ENCODE data around the gene NEURL1.
"Not testable (repeated sequence)": the region's sequence is repeated elsewhere in the genome, so short reads cannot be mapped to it uniquely, and the experiment has no call there.

NEURL1 gene

DNA sequence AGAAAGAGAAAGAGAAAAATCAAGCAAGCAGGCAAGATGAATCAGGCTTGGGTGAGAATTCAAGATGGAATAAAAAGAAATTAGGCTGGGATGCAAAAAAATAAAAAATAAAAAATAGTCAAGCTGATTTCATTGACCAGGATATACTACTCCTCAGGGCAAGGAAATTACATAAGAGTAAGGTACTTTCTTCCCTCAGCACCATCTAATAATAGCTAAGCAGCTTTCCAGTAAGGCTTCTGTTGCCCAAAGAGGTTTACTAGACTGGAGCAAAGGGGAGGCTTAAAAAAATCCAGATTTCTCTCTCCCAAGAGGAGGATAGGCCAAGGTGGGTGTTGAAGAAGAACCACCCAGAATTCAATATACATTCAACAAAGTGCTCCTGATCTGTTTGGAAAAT, 93.6 kb downstream of the NEURL1 start:
- no peak for DNase-seq

DNA sequence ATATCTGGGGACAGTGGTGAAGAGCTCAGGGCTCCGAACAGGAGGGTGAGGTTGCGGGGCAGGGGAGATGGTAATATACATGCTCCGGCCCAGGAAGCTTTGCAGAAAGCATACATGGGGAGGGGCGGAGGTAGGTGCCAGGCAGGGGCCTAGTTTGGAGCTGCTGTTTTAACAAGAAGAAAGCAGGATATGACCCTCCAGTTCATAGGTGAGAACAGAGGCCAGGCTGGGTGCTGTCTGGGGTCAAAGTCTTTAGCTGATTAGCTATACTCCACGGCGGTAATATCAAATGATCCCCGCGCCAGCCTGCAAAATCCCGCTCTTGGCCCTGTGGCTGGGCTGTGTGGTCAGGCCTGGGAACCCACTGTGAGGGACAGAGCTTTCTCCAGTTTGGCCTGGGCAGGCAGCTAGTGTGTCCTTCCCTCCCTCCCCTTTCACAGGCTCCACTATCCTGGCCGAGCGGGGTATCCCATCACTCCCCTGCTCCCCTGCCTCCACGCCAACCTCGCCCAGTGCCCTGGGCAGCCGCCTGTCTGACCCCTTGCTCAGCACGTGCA, 95.6 kb downstream of the NEURL1 start:
- no peak for DNase-seq

DNA sequence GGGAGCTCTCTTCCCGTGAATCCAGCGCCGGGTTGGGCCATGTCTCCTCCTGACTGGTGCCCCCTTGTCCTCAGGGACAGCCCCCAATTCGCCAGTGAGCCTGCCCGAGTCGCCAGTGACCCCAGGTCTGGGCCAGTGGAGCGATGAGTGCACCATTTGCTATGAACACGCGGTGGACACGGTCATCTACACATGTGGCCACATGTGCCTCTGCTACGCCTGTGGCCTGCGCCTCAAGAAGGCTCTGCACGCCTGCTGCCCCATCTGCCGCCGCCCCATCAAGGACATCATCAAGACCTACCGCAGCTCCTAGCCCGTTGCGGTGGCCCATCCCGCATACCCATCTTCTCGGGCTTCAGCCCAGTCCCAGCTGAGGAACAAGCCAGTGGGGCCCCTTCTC, 96.6 kb downstream of the NEURL1 start:
- DNase-seq = no peak

DNA sequence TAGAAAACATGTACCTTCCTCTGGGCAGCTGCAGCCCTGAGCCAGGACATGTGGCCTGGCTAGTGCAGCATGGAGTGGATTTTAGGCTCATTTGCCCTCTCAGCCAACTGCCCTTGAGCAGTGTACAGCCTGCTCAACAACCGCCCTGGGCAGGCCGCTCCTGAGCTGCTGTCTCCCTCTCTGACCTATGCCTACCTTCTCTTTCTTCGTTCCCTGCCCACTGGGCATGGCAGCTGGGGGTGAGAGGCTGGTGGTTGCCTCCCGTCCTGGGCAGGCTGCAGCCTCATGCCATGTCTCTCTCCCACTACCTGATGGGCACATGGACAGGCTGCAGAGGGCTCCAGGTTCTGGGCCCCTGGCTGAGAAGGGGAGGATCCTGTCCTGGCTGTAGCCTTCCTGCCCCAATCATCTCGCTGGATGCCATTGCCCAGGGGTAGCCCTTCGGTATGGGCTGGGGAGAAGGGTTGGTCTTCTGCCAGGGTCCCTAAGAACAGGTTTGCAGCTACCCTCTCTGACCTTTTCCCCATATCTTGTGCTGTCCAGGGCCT, 97.3 kb downstream of the NEURL1 start:
- DNase-seq = no peak

DNA sequence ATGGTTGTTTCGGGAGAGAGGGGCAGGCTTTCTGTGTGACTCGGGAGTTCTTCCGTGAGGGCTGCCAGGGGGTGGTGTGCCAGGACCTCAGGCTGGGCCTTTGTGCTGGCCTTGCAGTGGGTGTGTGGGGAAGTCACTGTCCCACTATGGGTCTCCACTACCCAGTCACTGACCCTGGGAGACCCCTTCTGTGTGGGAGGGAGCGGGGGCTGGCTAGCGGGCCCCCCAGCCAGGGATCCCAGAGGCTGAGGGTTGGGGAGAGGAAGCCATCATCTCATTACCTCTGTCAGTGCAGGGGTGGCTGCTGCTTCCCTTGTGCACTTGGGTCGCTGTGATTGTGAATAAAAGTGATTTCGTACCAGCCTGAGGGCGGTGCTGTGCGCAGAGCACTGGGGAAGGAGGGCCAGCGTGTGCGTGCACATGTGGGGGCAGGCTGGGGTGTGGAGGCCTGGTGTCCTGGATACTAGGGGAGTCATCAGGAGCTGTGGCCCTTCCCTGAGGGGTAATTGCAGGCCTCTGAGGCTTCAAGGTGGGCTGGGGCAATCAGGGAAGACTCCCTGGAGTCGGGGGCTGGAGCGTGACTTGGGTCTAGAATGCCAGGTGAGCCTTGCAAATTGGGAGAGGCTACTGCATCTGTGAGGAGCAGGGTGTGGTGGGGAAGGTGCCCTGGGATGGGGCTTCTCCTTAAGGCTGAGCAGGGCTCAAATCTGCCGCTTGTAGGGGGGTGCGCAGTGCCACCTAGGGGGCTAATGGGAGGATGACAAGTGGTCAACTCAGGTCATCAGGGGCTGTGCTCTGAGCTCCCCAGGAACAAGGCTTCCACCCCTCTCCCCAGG, 98.9 kb downstream of the NEURL1 start:
- DNase-seq = no peak

DNA sequence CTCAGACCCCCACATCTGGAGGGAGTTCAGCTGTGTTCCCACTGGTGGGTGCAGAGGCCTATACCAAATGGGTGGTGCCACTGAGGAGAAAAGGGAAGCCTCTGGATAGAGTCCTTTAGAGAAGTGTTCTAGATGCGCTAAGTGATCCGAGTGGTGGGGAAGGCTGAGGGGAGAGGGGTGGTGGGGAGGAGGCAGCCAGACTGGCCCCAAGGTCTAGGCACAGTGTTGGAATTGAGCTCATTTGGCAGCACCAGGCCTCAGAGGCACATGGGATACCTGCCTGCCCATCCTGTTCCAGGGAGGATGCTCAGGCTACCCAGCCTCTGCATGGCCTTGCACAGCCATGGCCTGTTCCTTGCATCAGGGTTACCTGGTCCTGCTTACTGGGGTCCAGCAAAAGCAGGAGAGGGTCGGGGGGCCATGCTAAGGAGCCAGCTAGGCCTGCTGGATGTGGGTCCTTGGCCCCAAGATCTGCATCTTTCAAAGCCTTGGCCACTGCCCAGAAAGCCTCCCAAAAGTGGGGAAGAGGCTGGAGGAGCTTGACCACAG, 99.6 kb downstream of the NEURL1 start:
- no peak for DNase-seq

DNA sequence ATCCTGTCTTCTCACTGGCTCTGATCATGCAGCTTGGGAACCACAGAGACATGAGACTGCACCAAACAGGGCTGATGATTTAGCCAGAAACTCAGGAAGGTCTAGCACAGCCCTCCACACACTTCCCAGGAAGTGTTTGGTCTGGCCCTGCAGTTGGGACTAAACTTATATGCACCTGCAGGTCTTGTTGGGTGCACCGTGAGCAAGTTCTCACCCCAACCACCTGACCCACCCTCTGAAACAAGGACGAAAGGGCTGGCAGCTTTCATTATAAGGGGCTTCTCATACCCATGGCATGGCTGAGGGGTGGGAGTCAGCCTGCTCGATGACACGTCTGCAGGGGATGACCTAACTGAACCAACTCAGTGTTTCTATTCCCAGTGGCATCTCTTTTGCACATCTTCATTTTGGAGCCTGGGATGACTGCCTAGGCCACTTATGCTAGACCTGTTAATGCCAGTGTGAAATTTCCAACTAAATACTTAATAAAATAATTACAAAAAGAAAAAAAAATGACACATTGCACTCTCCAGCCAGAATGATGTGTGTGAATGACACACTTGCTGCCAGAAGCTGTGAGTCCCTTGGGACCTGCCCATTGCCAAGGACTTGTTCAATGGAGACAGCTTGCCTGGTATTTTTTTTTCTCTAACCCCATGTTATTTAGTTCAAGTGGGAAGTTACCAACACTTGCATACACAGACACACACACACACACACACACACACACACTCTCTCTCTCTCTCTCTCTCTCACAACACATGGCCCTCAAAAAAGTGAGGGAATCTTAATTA, 102.6 kb downstream of the NEURL1 start:
- DNase-seq = no peak

DNA sequence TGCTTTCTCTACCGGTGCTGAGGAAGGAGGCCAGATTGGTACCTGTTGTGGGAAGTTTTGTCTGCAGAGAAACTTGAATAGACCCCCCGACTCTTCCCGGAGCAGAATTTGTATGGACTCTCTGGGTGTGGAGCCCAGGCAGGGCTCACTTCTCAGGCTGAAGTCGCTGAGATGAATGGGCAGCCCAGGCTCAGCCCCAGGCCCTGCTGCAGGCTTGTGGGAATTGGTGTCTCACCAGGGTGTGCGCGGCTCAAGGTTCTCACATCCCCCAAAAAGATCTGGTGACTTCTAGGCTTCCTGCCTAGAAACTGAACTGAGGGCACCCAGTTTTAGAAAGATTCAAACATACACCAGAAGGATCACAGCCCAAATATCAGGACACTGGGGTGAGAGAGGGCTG, 103.5 kb downstream of the NEURL1 start:
- DNase-seq = no peak

DNA sequence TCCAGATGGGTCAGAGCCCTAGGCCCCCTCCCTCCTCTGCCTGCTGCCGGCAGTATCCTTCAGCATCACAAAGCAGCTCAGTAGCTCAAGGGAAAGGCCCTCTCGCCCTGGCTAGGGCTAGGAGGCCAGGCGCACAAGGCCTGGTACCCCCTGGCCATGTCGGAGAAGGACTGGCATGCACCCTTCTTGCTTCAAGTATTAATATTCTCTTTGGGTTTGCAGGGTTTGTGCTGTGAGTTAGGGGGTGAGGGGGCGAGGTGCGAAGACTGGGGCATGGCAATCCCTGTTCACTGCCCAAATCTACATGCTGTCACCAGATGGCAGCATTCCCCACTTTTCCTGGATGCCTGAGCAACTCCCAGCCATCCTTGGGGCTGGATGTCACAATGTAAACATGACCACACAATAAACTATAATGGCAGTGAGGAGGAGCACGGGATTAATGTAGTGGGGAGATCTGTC, 105.2 kb downstream of the NEURL1 start:
- no peak for DNase-seq

DNA sequence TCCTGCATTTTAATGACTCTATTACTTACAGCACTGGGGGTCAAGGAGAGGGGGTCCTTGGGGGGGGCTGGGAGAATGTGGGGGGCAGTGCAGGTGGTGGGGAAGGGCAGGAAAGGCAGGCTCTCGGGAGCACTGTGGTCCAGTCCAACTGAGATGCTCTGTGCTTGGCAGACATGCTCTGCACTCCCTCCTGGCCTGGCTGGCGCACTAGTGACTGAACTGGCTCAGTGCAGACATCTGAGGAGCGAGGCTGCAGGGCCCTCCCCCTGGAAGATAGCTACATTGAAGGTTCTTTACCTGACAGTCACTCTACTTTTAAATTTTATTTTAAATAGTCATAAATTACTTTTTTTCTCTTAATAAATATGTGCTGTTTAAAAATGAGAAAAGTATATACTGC, 105.7 kb downstream of the NEURL1 start:
- no peak for DNase-seq

DNA sequence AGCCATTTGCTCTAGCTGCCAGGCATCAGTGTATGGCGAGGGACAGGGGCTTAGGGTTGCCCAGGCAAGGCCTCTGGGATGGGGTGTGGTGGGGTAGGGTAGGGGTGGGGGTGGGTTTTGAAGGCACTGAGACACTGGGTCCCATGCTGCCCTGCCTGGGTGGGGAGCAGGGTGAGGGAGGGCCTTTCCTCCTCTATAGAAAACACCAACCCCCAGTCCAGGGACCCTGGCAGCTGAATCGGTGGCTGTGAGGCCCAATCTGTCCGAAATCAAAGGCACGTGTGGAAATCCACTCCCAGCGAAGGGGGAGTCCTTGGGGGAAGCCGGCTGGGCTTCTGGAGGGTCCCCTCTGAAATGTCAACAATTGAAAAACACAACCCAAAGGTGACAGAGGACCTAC, 106.4 kb downstream of the NEURL1 start:
- no peak for DNase-seq

DNA sequence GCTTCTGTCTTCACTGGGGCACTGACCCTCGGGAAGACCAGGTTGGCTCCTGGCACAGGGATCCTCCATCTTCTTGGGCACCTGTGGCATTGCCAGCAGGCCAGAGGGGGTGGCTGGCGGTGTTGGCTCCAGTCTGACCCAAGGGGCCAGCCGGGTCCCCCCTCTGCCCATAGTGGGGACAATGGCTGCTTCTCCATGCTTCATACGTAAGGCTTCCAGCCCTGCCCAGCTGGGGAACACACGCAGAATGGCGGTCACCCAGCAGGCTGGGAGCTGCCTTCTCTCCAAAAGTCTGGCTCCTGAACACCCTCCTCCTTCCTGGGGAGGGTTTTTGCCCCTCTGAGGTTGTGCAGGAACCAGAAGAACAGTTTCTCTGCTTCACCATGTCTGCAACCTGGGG, 106.8 kb downstream of the NEURL1 start:
- no peak for DNase-seq

DNA sequence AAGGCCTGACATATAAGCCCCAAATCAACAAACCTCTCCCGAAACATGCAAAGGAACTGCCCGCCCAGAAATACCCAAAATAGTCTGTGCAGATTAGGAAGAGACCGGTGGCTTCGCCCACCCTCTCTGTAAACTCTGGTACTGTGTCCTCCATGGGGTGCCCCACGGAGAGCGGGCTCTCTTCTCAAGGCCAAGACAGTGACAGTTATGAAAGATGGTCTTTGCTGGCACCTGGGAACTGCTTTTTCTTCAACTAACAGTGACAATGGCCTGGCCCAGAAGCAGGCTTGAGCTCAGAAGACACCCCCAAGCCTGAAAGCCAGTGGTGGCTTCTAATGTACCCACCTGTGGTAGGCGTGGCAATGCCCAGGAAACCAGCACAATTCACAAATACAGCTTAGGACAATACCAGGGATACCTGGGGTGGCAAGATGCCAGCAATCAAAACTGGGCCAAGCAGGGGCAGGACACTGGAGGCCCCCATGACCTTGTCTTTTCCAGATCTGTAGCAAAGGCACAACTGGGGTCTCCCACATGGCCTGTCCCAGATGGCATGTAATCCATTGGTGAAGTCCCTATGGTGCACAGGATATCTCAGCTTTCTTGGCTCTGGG, 107.6 kb downstream of the NEURL1 start:
- DNase-seq = no peak

DNA sequence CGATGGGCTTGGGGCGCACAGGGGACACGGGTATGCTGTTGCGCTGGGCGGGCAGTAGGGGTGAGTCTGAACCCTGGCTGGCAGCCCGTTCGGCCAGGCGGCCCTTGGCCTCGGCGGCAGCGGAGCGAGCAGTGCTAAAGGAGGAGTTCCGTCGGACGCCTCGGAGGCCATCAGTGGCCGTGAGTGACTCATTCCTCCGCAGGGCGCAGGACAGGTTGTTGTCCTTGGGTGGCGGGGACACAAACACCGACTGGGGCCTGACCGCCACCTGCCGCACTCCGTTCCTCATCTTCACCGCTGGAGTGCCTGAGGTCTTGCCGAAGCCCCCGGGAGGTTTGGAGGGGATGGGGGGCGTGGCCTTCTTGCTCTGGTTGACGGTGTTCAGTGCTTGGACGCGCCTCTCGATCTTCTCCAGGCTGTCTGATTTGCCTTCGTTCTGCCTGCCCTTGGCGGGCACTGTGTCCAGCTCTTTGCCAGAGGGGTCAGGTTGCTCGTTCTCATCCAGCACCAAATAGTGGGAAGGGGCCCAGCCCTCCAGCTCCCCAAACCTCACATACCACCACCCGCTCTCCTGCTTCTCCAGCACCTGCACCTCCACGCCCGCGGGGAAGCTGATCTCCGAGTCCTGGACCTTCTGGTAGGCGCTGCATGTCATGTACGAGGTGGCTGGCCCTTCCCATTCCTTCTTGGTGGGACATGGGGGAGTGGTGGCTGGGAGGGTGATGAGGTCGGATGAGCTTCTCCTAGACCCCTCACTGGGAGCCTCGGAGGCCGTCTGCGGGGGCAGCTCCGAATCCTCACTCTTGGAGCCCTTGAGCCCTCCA, 108.7 kb downstream of the NEURL1 start:
- no peak for DNase-seq

DNA sequence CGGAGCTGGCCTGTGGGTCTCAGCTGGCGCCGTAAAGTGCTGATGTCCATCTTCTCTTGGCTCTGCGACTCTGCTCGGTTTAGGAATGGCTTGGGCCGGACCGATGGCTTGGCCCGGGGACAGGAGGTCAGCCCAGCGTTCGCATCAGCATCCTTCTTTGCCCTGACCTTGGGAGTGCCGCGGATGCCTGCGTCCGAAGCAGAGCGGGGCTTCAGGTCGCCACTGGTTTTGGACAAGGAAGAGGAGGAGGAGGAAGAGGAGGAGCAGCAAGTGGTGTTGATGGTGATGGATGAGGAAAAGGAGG, 109.3 kb downstream of the NEURL1 start:
- no peak for DNase-seq

DNA sequence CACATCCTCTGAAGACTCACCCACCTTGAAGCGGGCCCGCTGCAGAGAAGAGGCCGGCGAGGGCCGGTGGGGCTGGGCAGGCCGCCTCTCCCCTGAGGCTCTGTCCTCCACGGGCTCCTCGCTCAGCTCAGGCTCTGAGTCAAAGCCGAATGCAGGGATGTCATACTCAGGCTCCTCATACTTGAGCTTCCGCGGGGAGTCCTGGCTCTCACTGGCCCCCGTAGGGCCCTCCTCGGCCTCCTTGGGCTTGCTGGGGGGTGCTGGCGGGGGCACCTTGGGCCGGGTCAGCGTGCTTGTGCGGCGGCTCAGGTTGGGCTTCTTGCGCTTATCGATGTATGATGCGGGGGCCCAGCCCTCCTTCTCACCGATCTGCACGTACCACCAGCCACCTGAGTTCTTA, 109.9 kb downstream of the NEURL1 start:
- DNase-seq = no peak

DNA sequence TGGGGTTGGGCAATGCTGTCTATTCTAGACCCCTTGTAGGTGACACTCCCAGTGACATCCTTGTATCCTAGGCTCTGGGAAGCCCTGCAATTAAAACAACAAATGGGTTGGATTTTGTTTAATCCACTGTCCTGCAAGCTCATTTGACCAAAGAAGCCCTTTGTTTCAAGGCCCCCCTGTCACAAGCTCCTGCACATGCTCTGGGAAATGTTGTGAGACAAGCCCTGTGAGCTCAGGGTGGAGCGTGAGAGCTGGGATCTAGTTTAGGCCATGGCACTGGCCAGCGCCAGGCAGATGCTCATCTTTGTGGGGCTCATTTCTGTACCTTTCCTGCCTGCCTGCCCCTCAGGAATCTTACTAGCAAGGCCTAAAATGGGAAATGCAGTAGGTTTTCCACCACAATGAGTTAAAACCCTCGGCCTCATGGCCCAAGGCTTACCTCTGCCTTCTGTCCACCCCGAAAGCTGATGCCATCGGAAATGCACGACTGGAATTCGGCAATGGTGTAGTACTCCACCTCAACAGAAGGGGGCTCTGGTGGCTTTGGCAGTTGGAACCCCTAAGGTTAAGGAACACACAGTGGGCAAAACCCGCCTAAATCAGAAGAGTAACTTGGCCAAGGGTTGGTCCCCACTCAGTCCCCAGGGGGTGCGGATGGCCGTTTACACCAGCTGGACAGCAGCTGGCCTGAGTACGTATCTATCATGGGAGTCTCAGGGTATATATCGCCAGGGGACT, 112.0 kb downstream of the NEURL1 start:
- peak; percentile 19 for DNase-seq

DNA sequence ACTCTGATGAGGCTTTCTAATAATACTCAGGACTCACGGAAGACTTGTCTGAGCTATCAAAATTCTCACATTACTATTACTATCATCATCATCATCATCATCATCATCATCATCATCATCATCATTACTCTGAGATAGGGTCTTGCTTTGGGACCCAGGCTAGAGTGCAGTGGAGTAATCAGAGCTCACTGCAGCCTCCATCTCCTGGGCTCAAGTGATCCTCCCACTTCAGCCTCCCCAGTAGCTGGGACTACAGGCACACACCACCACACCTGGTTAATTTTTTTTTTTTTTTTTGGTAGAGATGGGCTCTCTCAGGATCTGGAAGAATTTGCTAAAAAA, 112.6 kb downstream of the NEURL1 start:
- not testable (repeated sequence) for DNase-seq

DNA sequence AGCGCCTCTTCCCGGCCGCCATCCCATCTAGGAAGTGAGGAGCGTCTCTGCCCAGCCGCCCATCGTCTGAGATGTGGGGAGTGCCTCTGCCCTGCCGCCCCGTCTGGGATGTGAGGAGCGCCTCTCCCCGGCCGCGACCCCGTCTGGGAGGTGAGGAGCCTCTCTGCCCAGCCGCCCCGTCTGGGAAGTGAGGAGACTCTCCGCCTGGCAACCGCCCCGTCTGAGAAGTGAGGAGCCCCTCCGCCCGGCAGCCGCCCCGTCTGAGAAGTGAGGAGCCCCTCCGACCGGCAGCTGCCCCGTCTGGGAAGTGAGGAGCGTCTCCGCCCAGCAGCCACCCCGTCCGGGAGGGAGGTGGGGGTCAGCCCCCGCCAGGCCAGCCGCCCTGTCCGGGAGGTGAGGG, 113.5 kb downstream of the NEURL1 start:
- not testable (repeated sequence) for DNase-seq

DNA sequence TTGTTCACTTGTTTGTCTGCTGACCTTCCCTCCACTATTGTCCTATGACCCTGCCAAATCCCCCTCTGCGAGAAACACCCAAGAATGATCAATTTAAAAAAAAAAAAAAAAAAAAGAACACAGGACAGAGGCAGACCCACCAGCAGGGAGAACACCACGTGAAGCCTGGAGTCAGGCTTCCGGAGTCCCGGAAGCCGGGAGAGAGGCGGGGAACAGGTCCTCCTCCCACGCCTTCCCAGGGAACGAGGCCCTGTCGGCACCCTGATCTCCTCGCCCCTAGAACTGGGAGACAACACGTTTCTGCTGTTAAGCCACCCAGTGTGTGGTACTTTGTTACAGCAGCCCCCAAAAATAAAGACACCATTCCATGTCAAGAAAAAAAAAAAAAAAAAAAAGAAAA, 114.6 kb downstream of the NEURL1 start:
- DNase-seq = not testable (repeated sequence)

Measured in activated effector memory CD4-positive, alpha-beta T cell treated with Interleukin-2 at 50 U/mL for 16 hours (primary cell).